ENCODE results near the gene PROK2. TPM values are rescaled to one million over a fixed set of nuclear protein-coding genes. Genes with fewer than 3 reads are reported as not detected.

PROK2 gene
- total RNA-seq, 3 donors from 2014 or later (not counting 1 experiment from before 2014, with no cell fraction given) = 0.54 to 8.7 TPM; not detected in 1

GRCh38 chr3:71803248-71803647, 18.3 kb upstream of the PROK2 start:
- no peak overlapping the region for H3K4me3 ChIP-seq (ENCODE audit: low read length)
- WGBS (ENCODE audit: insufficient coverage) = 92% methylated on average over 3 of the region's 3 CpGs
- no peak overlapping the region for H3K4me3 Mint-ChIP-seq
- ATAC-seq = no peak
- no peaks in the 10 kb centered on the region for H3K9me3 Mint-ChIP-seq
- H3K36me3 ChIP-seq (ENCODE audit: control insufficient read depth, insufficient read depth, low read length) = no peaks in the 10 kb centered on the region
- no peaks in the 10 kb centered on the region for H3K27me3 ChIP-seq (ENCODE audit: control insufficient read depth, insufficient read depth, low read length)
- TF ChIP-seq CTCF (IDR thresholded peaks at IDR 0.05) = no peak
- intact Hi-C loops (cut with micrococcal nuclease) = no loop called here
- no peaks in the 10 kb centered on the region for H3K4me1 Mint-ChIP-seq
- H3K27me3 Mint-ChIP-seq (ENCODE audit: low read depth in 2 of 2) = peaks cover 4 to 9% of the 10 kb centered on the region in 2 donors
- H3K9me3 ChIP-seq (ENCODE audit: control insufficient read depth, insufficient read depth, low read length) = no peaks in the 10 kb centered on the region
- no peaks in the 10 kb centered on the region for H3K36me3 Mint-ChIP-seq
- no peak for DNase-seq
- no peak overlapping the region for H3K27ac ChIP-seq (ENCODE audit: low read length)
- H3K27ac Mint-ChIP-seq = no peak overlapping the region
- H3K4me1 ChIP-seq (ENCODE audit: control insufficient read depth, insufficient read depth, low read length) = no peaks in the 10 kb centered on the region

- no peak for DNase-seq
- no peak overlapping the region for H3K4me3 ChIP-seq (ENCODE audit: low read length)
- H3K36me3 ChIP-seq (ENCODE audit: control insufficient read depth, insufficient read depth, low read length) = no peaks in the 10 kb centered on the region
- intact Hi-C loops (cut with micrococcal nuclease) = no loop called here
- no peaks in the 10 kb centered on the region for H3K4me1 ChIP-seq (ENCODE audit: control insufficient read depth, insufficient read depth, low read length)
- 100% methylated on average over 1 of the region's 2 CpGs for WGBS (ENCODE audit: insufficient coverage)
- Mint-ChIP-seq H3K4me1 (no peaks in the 10 kb centered on the region), H3K9me3 (no peaks in the 10 kb centered on the region), H3K27ac (no peak overlapping the region), H3K4me3 (no peak overlapping the region), H3K36me3 (no peaks in the 10 kb centered on the region), H3K27me3 (ENCODE audit: low read depth in 2 of 2) (peaks cover 4 to 9% of the 10 kb centered on the region in 2 donors)
- H3K27ac ChIP-seq (ENCODE audit: low read length) = no peak overlapping the region
- no peak for TF ChIP-seq CTCF (IDR thresholded peaks at IDR 0.05)
- ATAC-seq = no peak
- H3K9me3 ChIP-seq (ENCODE audit: control insufficient read depth, insufficient read depth, low read length) = no peaks in the 10 kb centered on the region
- no peaks in the 10 kb centered on the region for H3K27me3 ChIP-seq (ENCODE audit: control insufficient read depth, insufficient read depth, low read length)
These were observed 17.0 kb upstream of the PROK2 start for GRCh38 chr3:71801986-71802385.

GRCh38 chr3:71800023-71800422, 15.1 kb upstream of the PROK2 start:
- 77% methylated on average over 1 of the region's 3 CpGs for WGBS (ENCODE audit: insufficient coverage)
- DNase-seq = no peak
- H3K9me3 Mint-ChIP-seq = no peaks in the 10 kb centered on the region

More at GRCh38 chr3:71800023-71800422, 15.1 kb upstream of the PROK2 start:
- no peak for ATAC-seq
- H3K27ac Mint-ChIP-seq = no peak overlapping the region
- no peaks in the 10 kb centered on the region for H3K27me3 ChIP-seq (ENCODE audit: control insufficient read depth, insufficient read depth, low read length)
- no peaks in the 10 kb centered on the region for H3K36me3 Mint-ChIP-seq
- H3K36me3 ChIP-seq (ENCODE audit: control insufficient read depth, insufficient read depth, low read length) = no peaks in the 10 kb centered on the region
- H3K4me1 Mint-ChIP-seq = peaks cover 6 to 8% of the 10 kb centered on the region in 2 donors
- H3K9me3 ChIP-seq (ENCODE audit: control insufficient read depth, insufficient read depth, low read length) = no peaks in the 10 kb centered on the region
- H3K4me3 ChIP-seq (ENCODE audit: low read length) = no peak overlapping the region
- no peak overlapping the region for H3K27ac ChIP-seq (ENCODE audit: low read length)
- no peak overlapping the region for H3K4me3 Mint-ChIP-seq
- intact Hi-C loops (cut with micrococcal nuclease) = no loop called here
- peaks cover 4 to 15% of the 10 kb centered on the region in 2 donors for H3K27me3 Mint-ChIP-seq (ENCODE audit: low read depth in 2 of 2)
- TF ChIP-seq CTCF (IDR thresholded peaks at IDR 0.05) = no peak
- H3K4me1 ChIP-seq (ENCODE audit: control insufficient read depth, insufficient read depth, low read length) = no peaks in the 10 kb centered on the region
